NCI-H146 treated with DMSO at 0.1 percent for 48 hours (cell line): ENCODE data around the gene AGAP4.
"Not testable (repeated sequence)": the region's sequence is repeated elsewhere in the genome, so short reads cannot be mapped to it uniquely, and the experiment has no call there.

Source experiments
- DNase-seq: peaks from one replicate; lab custom pipeline; 2025; ENCODE audit not compliant: unreplicated experiment; lab: John Stamatoyannopoulos, UW

AGAP4 gene

DNA sequence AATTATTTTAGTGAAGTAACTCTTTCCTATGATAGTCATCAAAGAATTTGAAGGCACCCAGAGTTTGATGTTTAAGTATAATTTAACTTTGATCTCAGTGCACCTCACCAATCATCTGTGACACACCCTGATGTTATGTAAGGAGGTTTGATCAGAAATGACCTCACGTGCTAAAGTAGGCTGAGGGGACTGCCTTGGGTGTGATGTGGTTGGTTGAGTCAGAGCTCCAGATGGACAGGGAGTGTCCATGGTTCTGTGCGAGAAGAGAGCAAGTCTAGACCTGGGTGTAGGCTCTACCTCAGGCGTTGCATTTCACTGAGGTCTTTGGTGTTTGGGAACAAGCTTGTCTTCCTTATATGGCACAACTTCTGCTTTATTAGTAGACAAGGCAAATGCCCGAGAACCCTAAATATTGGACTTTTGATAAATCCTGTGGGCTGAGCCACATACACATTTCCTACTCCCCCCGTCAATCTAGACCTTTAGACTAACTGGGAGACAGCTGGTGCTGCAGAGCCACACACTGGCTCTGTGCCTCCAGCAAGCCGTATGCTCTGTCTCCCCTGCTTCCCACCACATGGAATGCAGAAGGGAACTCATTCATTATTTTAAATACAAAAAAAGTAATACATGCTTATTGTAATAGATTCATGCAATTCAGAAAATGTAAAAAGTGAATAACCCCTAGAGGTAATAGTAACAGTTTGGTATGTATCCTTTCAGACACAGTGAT lies 56.4 kb downstream of the AGAP4 start:
- not testable (repeated sequence) for DNase-seq

DNA sequence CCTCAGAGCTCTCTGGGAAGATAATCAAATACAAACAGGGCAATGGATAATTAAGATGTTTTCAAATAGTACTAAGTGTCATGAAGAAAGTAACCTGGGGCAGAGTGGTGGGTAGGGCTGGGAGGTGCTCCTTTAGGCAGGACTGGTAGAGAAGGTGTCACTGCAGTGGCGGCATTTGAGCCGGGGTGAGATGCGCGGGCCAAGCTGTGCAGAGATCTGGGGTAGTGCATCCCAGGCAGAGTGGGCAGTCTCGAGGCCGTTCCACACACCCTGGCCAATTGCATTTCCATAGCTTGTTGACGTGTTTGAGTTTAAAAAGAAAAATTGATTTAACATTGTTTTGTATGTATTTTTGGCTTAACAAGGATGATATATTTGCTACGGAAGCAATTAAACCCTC lies 57.3 kb downstream of the AGAP4 start:
- not testable (repeated sequence) for DNase-seq

DNA sequence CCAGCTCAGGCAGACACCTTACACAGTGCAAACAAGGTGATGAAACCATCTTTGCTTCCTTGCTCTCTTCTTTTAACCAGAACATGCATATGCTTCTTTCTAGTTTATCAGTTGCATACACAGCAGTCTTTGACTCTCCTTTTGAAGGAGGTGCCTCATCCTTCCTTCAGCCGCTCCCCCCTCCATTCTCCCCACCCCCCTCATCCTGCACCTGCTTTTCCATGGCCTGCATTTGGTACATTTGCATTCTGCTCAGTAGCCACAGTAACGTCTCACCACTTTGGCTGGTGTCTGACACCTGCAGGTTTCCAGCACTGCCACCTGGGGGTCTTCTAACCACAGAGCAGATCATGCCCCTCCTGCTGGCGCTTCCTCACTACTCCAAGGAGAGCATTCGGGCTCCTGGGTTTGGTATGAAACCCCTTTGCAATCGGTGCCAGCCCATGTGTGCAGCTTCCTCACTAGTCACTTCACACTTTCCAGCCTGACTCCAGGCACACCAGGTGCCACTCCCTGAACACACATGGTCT lies 60.0 kb downstream of the AGAP4 start:
- DNase-seq, result not testable (repeated sequence)

DNA sequence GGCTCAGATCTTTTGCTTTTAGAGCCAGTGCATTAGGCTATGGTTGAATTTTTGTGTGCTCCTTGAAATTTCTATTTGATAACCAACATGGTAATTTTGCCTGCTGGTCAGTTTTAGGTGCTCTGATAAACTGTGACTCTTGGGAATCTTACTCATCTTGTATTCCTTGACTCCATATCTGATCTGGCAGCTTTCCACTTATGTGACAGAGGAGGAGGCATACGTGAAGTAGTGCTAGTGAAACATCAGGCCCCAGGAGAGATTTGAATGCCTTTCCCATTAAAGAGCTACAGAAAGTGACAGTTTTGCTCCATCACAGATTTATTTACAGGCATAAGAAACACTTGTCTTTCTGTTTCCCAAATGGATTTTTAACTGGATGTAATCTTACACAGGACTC lies 61.1 kb downstream of the AGAP4 start:
- DNase-seq, result not testable (repeated sequence)
